Midbrain (tissue), 1 donor: ENCODE measurements around the gene SHISA7.
"Not testable (repeated sequence)": the region's sequence is repeated elsewhere in the genome, so short reads cannot be mapped to it uniquely, and the experiment has no call there.

ENCODE experiments used
- DNase-seq: peaks from one replicate; lab custom pipeline; 2025; lab: John Stamatoyannopoulos, UW

Gene SHISA7

GRCh38 chr19:55418185-55418584, 24.9 kb downstream of the SHISA7 start:
- DNase-seq, result peak; percentile 82

- no peak for DNase-seq
These were observed 32.9 kb downstream of the SHISA7 start for GRCh38 chr19:55410168-55410567.

GRCh38 chr19:55409179-55409578, 33.9 kb downstream of the SHISA7 start:
- DNase-seq, result not testable (repeated sequence)

GRCh38 chr19:55408533-55408872, 34.6 kb downstream of the SHISA7 start:
- DNase-seq, result no peak

- peak; percentile 99 for DNase-seq
These were observed 35.1 kb downstream of the SHISA7 start for GRCh38 chr19:55407800-55408532.

- not testable (repeated sequence) for DNase-seq
These were observed 35.6 kb downstream of the SHISA7 start, which contains the start of gene UBE2S for GRCh38 chr19:55407550-55407799. Gene UBE2S (minus strand): TSS chr19:55407788. CDS start chr19:55407589, 199 bp downstream.

- no peak for DNase-seq
These were observed 36.1 kb downstream of the SHISA7 start for GRCh38 chr19:55406826-55407549.

GRCh38 chr19:55406091-55406825, 36.8 kb downstream of the SHISA7 start:
- no peak for DNase-seq

GRCh38 chr19:55405638-55406037, 37.5 kb downstream of the SHISA7 start:
- no peak for DNase-seq

- no peak for DNase-seq
These were observed 40.6 kb downstream of the SHISA7 start for GRCh38 chr19:55402509-55402908.

GRCh38 chr19:55401390-55401789, 41.7 kb downstream of the SHISA7 start:
- not testable (repeated sequence) for DNase-seq

- DNase-seq, result no peak
These were observed 42.6 kb downstream of the SHISA7 start for GRCh38 chr19:55400281-55401087.

- DNase-seq, result no peak
These were observed 44.7 kb downstream of the SHISA7 start for GRCh38 chr19:55398200-55398925.

GRCh38 chr19:55392820-55393761, 50.0 kb downstream of the SHISA7 start:
- DNase-seq, result no peak

GRCh38 chr19:55391702-55392615, 51.1 kb downstream of the SHISA7 start:
- no peak for DNase-seq

GRCh38 chr19:55391191-55391670, 51.9 kb downstream of the SHISA7 start:
- DNase-seq, result no peak

- DNase-seq, result no peak
These were observed 52.6 kb downstream of the SHISA7 start for GRCh38 chr19:55390461-55390880.

GRCh38 chr19:55389386-55390317, 53.4 kb downstream of the SHISA7 start:
- no peak for DNase-seq
